IPS DF 19.7 (cell line): ENCODE data around the gene NELFB.
"Not testable (repeated sequence)": the region's sequence is repeated elsewhere in the genome, so short reads cannot be mapped to it uniquely, and the experiment has no call there.

Experiments used
- DNase-seq: peaks from one replicate; pipeline ENCODE4 v3.0.0-alpha.2; 2013; ENCODE audit warnings: low read depth, low spot score

NELFB gene

DNA sequence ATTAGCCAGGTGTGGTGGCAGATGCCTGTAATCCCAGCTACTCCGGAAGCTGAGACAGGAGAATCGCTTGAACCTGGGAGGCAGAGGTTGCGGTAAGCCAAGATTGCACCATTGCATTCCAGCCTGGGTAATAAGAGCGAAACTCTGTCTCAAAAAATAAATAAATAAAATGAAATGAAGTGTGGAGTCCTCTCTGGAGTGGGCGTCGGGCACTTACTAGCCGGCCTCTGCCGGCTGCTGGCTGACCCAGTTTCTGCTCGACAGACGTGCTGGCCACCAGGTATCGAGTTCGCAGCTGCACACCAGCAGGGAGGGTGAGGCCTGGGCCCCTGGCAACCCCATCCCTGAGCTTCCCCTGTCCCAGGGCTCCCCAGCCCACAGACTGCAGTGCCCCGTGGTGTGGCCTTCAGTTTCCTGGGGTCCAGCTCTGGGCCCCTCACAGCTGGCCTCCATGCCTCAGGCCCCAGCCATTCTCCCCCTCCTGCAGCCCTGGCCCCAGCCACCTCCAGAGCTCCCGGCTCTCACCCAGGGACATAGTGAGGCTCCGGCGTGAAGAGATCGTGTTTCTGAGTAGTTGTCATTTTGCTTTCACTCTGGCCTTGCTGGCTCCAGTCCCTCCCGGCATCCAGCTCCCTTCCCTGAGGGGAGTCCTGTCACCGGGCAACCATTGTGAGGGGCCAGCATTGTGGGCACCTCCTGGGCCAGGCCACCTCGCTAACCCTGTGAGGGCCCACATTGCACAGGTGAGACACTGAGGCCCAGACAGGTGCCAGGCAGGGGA lies 7.8 kb upstream of the NELFB start:
- no peak for DNase-seq

DNA sequence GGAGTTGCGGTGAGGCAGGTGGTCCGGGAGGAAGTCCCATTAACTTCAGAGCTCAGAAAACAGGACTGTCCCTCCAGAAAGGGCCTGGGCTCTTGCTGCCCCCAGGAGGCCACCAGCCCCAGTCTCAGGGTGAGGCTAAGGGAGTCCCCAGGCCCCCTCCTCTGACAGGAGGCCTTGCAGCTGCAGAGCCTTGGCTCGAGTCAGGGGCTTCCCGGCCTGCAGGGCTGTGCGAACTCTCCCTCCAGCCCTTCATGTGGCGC lies 7.3 kb upstream of the NELFB start:
- DNase-seq = no peak

DNA sequence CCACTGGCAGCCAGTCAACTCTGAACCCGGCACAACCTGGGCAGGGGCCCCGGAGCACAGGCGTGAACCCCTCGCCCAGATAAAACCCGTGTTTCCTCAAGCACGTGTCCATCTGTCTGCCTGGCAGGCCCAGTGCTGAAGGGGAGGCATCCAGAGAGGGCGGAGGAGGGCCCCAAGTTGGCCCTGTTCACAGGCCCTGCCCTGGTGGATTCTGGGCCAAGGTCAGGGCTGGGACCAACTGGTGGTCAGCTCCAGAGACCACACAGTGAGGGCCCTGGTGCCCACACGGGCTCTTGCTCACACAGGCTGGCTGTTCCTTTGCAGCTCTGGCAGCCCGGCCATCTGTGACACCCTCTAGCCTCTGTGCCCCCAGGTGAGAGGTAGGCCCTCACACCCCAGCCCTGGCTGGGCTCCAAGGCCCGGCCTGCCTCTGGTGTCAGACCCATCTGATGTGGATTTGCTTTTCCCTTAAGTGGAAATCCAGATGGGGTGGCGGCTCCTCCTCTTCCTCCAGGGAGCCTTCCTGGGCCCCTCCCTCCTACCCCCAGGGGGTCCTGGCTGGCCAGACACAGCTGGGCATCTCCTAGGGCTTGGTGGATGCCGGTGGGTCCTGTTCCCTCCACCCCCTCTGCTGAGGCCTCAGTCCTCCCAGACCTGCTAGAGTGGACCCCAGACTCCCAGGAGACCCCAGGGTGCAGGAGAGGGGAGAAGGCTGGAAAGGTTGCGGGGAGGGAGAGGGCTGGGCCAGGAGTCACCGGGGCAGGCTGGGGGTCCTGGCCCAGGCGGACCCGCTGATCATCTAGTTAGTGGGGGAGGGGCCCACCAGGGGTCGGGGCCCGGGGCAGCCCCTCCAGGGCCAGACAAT lies 4.6 kb upstream of the NELFB start:
- DNase-seq = no peak

DNA sequence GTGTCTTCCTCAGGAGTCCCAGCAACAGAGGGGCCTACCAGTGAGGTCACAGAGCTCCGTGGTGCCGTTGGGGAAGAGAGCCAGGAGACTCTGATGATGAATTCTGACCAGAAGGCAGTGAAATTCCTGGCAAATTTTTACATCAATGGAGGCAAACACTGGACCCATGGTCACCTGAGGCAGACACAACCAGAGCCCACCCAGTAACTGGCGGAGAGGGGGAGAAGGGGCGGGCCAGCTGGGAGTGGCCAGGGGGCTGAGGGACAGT lies 4.0 kb upstream of the NELFB start, which contains the start of gene STPG3:
Gene STPG3 (plus strand): TSS at position 93 of the 268 bp plus-strand sequence. CDS start 1 bp downstream, at position 94.
- no peak for DNase-seq

DNA sequence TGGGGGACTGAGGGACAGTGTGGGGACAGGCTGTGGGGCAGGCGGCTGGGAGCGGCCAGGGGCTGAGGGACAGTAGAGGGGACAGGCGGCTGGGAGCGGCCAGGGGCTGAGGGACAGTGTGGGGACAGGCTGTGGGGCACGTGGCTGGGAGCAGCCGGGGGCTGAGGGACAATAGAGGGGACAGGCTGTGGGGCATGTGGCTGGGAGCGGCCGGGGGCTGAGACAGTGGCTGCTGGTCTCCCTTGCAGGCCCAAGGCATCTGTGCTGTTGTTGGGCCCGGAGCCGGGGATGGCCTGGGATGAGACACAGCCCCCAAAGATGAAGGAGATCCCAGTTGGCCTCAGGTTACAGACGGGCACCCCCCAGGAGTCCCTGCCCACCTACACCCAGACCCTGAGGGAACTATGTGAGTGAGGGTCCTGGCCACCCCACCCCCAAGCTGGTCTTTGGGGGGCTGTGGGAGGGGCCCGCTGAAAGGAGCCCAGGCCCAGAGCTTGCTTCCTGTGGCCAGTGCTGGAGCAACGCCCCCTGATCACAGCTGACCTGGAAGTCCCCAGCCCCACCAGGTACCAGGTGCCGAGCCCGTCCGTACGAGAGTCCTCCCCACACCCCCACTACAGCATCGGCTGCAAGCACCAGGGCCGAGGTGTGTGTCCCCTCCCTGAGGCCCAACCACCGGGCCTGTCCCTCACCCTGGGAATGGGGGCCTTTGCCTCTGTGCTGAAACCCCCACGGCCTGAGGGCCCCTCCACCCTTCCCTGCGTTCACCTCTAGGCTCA lies 3.4 kb upstream of the NELFB start:
- DNase-seq = no peak

DNA sequence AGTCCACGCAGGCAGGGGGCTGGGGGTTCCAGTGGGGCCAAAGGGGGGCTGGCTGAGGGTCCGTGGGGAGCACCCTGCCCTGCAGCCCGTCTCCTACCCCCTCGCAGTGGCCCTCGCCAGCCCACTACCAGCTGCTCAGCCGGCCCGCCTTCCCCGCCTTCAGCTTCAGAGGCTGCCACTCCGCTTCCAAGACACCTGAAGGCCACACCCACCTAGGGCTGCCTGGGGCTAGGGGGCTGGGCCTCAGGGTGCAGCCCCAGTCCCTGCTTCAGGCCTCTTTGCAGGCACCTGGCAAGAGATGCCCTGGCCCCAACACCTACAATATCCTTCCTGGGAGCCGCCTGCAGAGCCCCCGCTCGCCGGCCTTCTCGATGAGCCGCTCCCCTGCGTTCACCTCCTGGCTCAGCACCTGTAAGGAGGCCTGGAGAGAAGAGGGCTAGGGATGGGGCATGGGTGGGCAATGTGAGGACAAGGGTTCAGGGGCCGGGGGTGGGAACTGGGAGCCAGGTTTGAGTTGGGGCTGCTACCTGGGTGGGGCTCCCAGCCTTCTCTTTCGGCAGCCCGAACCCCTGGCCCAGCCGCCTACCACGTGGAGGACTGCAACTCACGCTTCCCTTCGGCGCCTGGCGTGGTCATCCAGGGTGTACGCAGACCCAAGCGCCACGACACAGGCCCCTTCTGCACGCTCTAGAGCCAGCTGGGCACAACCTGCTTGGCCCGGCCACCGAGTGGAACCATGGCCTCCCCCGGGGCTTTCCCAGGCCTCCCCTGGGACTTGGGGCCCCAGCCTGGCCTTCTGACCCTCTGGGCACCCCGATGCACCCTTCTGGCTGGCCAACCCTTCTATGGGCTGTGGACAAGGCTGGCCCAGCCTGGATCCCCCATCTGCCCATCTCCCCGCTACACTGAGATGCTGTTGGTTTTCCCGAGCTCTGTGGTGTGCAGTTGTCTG lies 2.3 kb upstream of the NELFB start:
- DNase-seq = no peak

DNA sequence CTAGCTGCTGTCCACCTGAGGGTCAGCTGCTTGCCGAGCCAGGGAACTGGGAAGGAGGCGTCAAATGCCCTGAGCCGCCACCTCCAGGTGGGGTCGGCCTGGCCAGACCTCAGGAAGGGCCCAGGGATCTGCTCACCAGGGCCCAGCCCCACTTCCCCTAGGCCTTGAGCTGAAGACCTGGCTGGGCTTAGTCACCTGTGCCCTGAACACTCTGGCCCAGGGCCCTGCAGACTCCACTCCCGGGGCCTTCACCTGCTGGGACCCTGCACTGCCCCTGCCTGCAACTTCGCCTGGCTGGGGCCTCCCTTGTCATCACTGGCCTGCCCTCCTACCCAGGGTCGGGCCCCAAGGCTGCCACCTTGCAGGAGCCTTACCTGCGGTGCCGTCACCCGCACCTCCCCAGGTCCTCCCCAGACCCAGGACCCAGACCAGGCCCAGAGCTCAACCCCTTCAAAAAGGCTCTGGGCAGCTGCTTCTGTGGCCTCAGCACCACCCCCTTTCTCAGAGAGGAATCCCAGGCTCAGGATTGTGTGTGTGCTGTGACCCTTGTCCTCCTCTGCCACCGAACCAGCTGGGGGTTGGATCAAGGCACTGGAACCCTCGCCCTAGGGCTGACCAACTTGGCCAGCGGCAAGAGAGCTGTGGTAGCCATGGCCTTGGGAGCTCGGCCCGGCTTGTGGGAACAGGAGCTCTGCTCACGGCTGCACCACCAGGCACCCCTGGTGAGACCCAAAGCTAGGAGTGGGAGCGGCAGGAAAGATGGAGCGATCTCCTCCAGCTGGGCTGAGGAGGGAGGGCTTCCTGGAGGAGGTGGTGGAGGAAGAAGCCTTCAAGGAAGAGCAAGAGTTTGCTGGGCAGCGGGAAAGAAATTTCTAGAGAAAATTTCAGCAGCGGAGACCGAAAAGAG lies 1.2 kb upstream of the NELFB start:
- DNase-seq = no peak

DNA sequence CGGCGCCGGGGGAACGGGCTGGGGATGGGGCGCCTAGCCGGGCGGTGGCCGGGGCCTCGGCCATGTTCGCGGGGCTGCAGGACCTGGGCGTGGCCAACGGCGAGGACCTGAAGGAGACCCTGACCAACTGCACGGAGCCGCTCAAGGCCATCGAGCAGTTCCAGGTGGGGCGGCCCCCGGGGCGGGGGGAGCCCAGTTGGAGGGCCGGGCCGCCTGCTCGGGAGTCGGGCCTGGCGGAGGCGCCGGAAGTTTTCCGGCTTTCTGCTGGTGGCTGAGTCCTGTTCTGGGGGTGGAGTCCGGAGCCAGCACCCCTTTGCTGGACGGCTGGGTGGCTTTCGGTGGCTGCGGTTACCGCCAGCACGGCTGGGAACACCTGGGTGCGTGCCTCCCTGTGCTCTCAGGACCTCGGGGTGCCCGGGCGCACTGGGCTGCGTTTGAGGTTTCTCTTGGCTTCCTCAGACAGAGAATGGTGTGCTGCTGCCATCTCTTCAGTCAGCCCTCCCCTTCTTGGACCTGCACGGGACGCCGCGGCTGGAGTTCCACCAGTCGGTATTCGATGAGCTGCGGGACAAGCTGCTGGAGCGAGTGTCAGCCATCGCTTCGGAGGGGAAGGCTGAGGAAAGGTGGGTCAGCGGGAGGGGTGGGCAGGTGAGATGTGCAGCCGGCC lies 454 bp downstream of the NELFB start:
- no peak for DNase-seq

DNA sequence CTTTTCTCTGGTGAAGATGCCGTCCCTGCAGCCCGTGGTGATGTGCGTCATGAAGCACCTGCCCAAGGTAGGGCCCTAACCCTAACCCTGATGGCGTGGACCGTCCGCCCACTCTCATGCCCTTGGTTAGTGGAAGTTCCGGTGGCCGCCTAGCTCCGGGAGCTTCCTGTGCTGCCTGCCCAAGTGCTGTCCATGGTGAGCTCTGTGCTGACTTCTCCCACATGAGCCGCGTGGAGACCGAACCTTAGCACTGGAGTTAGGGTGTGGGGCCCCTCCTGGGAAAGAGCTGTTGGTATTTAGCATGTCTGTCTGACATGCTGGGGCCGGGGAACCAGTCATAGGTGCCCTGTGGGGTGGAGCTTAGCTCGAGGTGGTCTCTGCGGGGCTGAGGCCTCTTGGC lies 1.2 kb downstream of the NELFB start:
- no peak for DNase-seq

DNA sequence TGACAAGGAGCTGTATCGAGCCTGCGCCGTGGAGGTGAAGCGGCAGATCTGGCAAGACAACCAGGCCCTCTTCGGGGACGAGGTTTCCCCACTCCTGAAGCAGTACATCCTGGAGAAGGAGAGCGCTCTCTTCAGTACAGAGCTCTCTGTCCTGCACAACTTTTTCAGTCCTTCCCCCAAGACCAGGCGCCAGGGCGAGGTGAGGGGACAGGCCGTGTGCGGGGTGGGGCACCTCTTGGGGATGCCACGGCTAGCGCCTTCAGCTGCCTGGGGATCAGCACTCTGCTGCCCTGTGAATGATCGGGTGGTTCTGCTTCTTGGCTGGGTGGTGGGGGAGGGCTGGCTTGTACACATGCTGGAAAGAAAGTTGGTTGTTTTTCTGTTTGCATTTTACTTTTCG lies 1.7 kb downstream of the NELFB start:
- DNase-seq = no peak

DNA sequence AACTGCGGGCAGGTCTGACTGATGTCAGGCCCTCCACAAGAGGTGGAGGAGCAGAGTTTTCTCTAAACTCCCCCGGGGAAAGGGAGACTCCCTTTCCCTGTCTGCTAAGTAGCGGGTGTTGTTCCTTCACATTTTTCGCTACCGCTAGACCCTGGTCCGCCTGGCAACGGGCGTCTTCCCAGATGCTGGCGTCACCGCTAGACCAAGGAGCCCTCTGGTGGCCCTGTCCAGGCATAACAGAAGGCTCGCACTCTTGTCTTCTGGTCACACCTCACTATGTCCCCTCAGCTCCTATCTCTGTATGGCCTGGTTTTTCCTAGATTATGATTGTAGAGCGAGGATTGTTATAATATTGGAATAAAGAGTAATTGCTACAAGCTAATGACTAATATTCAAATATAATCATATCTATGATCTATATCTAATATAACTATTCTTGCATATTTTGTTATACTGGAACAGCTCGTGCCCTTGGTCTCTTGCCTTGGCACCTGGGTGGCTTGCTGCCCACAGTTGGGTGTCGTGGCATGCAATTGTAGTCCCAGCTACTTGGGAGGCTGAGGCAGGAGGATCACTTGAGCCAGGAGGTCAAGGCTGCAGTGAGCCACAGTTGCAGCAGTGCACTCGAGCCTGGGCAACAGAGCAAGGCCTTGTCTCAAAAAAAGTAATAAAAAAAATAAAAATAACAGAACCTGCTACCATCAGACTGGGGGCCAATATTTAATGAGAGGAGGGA lies 7.2 kb downstream of the NELFB start:
- DNase-seq = not testable (repeated sequence)

DNA sequence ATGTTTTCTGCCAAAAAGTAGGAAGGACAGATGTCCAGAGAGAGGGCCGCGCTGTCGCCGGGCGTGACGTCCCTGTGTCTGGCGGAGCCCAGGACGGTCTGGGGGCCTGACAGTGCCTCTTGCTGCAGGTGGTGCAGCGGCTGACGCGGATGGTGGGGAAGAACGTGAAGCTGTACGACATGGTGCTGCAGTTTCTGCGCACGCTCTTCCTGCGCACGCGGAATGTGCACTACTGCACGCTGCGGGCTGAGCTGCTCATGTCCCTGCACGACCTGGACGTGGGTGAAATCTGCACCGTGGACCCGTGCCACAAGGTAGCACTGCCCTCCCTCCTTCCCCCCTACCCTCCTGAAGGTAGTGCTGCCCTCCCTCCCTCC lies 7.8 kb downstream of the NELFB start:
- DNase-seq = no peak

DNA sequence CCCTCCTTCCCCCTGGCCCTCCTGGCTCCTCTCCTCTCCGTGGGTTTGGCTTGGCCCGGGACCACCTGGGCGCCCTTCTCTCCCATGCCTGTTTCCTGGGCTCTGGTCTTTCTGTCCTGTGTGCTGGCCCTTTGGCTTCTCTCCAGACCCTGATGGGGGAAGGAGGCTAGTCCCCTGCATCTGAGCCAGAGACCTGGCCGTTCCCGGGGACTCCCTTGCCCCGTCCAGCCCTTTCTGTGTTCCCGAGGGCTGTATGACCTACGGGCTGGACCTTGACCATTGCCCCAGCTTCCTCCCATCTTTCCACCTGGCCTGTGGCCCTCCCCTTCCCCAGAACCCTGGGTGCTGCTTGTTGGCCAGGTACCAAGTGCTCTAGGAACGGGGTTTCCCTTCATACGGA lies 8.4 kb downstream of the NELFB start:
- no peak for DNase-seq

DNA sequence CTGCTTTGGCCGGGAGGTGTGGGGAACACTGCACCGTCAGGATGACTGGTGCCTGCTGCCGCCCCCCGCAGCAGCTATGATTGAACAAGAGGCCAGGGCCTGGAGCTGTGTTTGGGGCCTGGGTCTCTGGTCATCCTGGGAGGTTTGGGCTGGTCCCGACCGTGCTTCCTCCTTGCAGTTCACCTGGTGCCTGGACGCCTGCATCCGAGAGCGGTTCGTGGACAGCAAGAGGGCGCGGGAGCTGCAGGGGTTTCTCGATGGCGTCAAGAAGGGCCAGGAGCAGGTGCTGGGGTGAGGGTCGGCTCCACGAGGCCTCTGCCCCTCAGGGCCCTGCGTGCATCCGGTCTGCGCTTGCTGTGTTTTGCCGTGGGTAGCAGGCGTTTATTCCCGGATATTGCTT lies 8.9 kb downstream of the NELFB start:
- DNase-seq = no peak

DNA sequence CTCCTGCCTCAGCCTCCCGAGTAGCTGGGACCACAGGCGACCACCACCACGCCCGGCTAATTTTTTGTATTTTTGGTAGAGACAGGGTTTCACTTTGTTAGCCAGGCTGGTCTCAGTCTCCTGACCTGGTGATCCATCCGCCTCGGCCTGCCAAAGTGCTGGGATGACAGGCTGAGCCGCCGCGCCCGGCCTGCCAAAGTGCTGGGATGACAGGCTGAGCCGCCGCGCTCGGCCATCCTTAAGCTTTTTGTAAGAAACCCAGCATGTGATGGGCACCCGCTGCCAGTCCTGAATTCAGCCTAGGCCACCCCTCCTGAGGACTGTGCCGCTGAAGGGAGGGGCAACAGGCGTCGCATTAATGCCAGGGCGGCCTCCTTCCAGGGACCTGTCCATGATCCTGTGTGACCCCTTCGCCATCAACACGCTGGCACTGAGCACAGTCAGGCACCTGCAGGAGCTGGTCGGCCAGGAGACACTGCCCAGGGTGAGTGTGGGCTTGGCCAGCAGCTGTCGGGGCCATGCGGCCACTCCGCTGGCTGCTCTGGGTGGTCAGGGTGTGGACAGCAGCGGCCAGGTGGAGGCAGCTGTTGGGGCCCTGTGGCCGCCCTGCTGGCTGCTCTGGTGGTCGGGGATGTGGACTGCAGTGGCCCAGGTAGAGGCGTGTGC lies 10.5 kb downstream of the NELFB start:
- DNase-seq = no peak

DNA sequence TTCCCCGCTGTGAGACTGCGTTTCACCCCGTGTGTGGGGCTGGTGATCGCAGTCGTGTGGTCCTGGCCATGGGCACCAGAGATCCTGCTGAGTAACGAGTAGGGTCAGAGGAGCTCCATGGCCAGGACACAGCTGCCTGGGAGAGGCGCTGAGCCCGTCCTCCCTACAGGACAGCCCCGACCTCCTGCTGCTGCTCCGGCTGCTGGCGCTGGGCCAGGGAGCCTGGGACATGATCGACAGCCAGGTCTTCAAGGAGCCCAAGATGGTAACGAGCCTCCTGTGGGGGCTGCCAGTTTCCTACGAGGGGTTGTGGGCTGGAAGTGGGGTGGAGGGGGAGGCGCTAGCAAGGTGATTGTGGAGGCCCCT lies 11.0 kb downstream of the NELFB start:
- no peak for DNase-seq

DNA sequence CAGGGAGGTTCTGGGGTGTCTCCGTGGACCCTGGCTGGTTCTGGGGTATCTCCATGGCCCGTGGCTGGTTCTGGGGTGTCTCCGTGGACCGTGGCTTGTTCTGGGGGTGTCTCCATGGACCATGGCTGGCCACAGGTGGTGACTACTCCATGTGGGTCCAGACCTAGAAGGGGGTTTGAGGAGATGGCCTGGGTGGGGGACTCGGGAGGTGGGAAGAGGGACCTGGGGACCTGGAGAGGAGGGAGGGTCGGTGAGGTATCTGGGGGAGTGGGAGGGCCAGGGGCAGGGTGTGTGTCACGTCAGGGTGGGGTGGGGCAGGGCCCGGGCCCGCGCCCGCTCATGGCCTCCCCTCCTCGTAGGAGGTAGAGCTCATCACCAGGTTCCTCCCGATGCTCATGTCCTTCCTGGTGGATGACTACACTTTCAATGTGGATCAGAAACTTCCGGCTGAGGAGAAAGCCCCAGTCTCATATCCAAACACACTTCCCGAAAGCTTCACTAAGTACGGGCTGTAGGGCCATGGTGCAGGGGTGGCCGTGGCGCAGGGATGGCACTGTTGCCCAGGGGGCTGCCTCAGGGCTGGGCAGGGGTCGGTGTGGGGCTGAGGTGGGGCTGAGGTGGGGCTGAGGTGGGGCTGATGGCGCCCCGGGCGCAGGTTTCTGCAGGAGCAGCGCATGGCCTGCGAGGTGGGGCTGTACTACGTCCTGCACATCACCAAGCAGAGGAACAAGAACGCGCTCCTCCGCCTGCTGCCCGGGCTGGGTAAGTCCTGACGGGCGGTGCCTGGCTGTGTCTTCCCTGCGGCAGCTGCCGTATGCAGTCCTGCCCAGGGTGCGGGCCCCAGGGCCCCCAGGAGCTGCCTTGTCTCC lies 11.7 kb downstream of the NELFB start:
- DNase-seq = no peak

DNA sequence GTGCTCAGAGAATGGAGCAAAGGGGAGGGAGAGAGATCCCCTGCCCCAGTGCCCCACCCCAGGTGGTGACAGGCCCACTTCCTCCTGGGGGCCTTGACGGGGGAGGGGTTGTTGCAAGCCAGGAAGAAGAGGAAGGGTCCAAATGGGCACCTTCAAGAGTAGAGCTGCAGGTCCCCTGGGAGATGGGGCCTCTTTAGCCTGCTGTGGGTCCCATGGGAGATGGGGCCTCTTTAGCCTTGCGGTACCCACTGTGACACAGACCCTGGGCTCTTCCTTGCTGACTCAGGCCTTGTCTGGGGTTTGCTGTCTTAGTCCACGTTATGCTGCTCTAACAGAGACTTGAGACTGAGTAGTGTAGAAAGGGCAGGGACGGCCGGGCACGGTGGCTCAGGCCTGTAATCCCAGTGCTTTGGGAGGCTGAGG lies 12.8 kb downstream of the NELFB start:
- DNase-seq = no peak
